ENCODE measurements around the gene CHFR. TPM values are rescaled to one million over a fixed set of nuclear protein-coding genes. Genes with fewer than 3 reads are reported as not detected.
"Not testable (repeated sequence)": the region's sequence is repeated elsewhere in the genome, so short reads cannot be mapped to it uniquely, and the experiment has no call there.

Gene CHFR
- total RNA-seq, 1 donor from 2014 or later = 50.2 TPM

GRCh38 chr12:132797820-132798570 is 89.4 kb downstream of the CHFR start:
- no peaks in the 10 kb centered on the region for H3K9me3 ChIP-seq
- H3K27ac ChIP-seq = no peak overlapping the region
- DNase-seq (no peak), ATAC-seq (no peak)
- intact Hi-C loops (cut with DNase I) = no loop called here
- H3K27me3 ChIP-seq = no peaks in the 10 kb centered on the region
- no peak for TF ChIP-seq CTCF (IDR thresholded peaks at IDR 0.05)
- H3K36me3 ChIP-seq = peaks cover 89% of the 10 kb centered on the region
- H3K4me1 ChIP-seq = no peaks in the 10 kb centered on the region
- no peak overlapping the region for H3K4me3 ChIP-seq

- DNase-seq = no peak
- no peak overlapping the region for H3K27ac ChIP-seq
- no peaks in the 10 kb centered on the region for H3K27me3 ChIP-seq
- intact Hi-C loops (cut with DNase I) = no loop called here
- peaks cover 82% of the 10 kb centered on the region for H3K36me3 ChIP-seq
- no peaks in the 10 kb centered on the region for H3K4me1 ChIP-seq
- TF ChIP-seq CTCF (IDR thresholded peaks at IDR 0.05) = no peak
- no peaks in the 10 kb centered on the region for H3K9me3 ChIP-seq
- no peak for ATAC-seq
- H3K4me3 ChIP-seq = no peak overlapping the region
Observed at GRCh38 chr12:132795847-132796246, 91.6 kb downstream of the CHFR start.

GRCh38 chr12:132791940-132792339 is 95.5 kb downstream of the CHFR start:
- H3K4me3 ChIP-seq; DNase-seq; ATAC-seq; H3K4me1 ChIP-seq; H3K27ac ChIP-seq; H3K9me3 ChIP-seq; H3K27me3 ChIP-seq; intact Hi-C loops (cut with DNase I): not testable (repeated sequence)
- peaks cover 73% of the 10 kb centered on the region for H3K36me3 ChIP-seq

- H3K27ac ChIP-seq = no peak overlapping the region
- ATAC-seq (no peak), DNase-seq (no peak)
- intact Hi-C loops (cut with DNase I) = no loop called here
- peaks cover 74% of the 10 kb centered on the region for H3K36me3 ChIP-seq
- H3K9me3 ChIP-seq = no peaks in the 10 kb centered on the region
- H3K4me1 ChIP-seq = no peaks in the 10 kb centered on the region
- TF ChIP-seq CTCF (IDR thresholded peaks at IDR 0.05) = no peak
- no peak overlapping the region for H3K4me3 ChIP-seq
- no peaks in the 10 kb centered on the region for H3K27me3 ChIP-seq
Observed at GRCh38 chr12:132789099-132789471, 98.3 kb downstream of the CHFR start.

GRCh38 chr12:132788375-132789098 is 98.9 kb downstream of the CHFR start:
- no peak overlapping the region for H3K27ac ChIP-seq
- H3K36me3 ChIP-seq = peaks cover 74% of the 10 kb centered on the region
- DNase-seq (no peak), ATAC-seq (no peak)
- TF ChIP-seq CTCF (IDR thresholded peaks at IDR 0.05) = no peak
- H3K4me3 ChIP-seq = no peak overlapping the region
- no peaks in the 10 kb centered on the region for H3K27me3 ChIP-seq
- H3K4me1 ChIP-seq = no peaks in the 10 kb centered on the region
- no peaks in the 10 kb centered on the region for H3K9me3 ChIP-seq
- intact Hi-C loops (cut with DNase I) = no loop called here

- TF ChIP-seq CTCF (IDR thresholded peaks at IDR 0.05) = no peak
- DNase-seq = no peak
- no peak for ATAC-seq
Observed at GRCh38 chr12:132787877-132788276, 99.5 kb downstream of the CHFR start.

More at GRCh38 chr12:132787877-132788276, 99.5 kb downstream of the CHFR start:
- H3K9me3 ChIP-seq = no peaks in the 10 kb centered on the region
- H3K36me3 ChIP-seq = peaks cover 80% of the 10 kb centered on the region
- H3K27ac ChIP-seq = no peak overlapping the region
- intact Hi-C loops (cut with DNase I) = no loop called here
- H3K27me3 ChIP-seq = no peaks in the 10 kb centered on the region
- no peak overlapping the region for H3K4me3 ChIP-seq
- no peaks in the 10 kb centered on the region for H3K4me1 ChIP-seq

All from upper lobe of right lung (tissue), 1 donor.